ENCODE results near the gene CHPF. TPM values are rescaled to one million over a fixed set of nuclear protein-coding genes. Genes with fewer than 3 reads are reported as not detected.

CHPF gene
- total RNA-seq, 1 donor from 2014 or later: 47.5 TPM

DNA sequence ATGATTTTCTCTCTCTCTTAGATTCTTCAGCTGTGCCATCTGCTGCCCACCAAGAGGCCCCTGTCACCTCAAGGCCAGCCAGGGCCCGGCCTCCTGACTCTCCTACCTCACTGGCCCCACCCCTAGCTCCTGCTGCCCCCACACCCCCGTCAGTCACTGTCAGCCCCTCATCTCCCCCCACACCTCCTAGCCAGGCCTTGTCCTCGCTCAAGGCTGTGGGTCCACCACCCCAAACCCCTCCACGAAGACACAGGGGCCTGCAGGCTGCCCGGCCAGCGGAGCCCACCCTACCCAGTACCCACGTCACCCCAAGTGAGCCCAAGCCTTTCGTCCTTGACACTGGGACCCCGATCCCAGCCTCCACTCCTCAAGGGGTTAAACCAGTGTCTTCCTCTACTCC, 54.3 kb downstream of the CHPF start:
- H3K4me3 Mint-ChIP-seq: no peak overlapping the region
- H3K27ac Mint-ChIP-seq: no peak overlapping the region

More for the DNA sequence above, 54.3 kb downstream of the CHPF start:
- TF ChIP-seq, protein P1, sequence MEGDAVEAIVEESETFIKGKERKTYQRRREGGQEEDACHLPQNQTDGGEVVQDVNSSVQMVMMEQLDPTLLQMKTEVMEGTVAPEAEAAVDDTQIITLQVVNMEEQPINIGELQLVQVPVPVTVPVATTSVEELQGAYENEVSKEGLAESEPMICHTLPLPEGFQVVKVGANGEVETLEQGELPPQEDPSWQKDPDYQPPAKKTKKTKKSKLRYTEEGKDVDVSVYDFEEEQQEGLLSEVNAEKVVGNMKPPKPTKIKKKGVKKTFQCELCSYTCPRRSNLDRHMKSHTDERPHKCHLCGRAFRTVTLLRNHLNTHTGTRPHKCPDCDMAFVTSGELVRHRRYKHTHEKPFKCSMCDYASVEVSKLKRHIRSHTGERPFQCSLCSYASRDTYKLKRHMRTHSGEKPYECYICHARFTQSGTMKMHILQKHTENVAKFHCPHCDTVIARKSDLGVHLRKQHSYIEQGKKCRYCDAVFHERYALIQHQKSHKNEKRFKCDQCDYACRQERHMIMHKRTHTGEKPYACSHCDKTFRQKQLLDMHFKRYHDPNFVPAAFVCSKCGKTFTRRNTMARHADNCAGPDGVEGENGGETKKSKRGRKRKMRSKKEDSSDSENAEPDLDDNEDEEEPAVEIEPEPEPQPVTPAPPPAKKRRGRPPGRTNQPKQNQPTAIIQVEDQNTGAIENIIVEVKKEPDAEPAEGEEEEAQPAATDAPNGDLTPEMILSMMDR (conservative IDR thresholded peaks at IDR 0.05): no peak
- no peaks in the 10 kb centered on the region for H3K36me3 Mint-ChIP-seq
- H3K27me3 Mint-ChIP-seq: peaks cover 61% of the 10 kb centered on the region
- H3K4me1 Mint-ChIP-seq (ENCODE audit: unreplicated experiment): peaks cover 19% of the 10 kb centered on the region
- DNase-seq (ENCODE audit: extremely low spot score, unreplicated experiment): no peak
- no peaks in the 10 kb centered on the region for H3K9me3 Mint-ChIP-seq

Small RNAs within 50 kb of the gene (microRNA-seq; reads per million reads assigned to microRNA genes)
- gene MIR3132: not detected

Other genes starting within 250 kb of the CHPF start
- gene PTPRN, start 234.4 kb downstream of the CHPF start, total RNA-seq (ENCODE audit: low replicate concordance): 17.5 and 35.6 TPM in 2 replicates
- gene RESP18, start 211.1 kb downstream of the CHPF start, total RNA-seq (ENCODE audit: low replicate concordance): not detected in 2 replicates
- 54.1 and 56.1 TPM in 2 replicates for gene DNPEP, start 155.9 kb downstream of the CHPF start, total RNA-seq (ENCODE audit: low replicate concordance)
- 1.4 and 9.3 TPM in 2 replicates for gene DES, start 125.4 kb downstream of the CHPF start, total RNA-seq (ENCODE audit: low replicate concordance)
- 11.5 and 49.4 TPM in 2 replicates for gene SPEG, start 109.0 kb downstream of the CHPF start, total RNA-seq (ENCODE audit: low replicate concordance)
- gene GMPPA, start 44.9 kb downstream of the CHPF start, total RNA-seq (ENCODE audit: low replicate concordance): 34.4 and 48.8 TPM in 2 replicates
- 0.79 and 0.99 TPM in 2 replicates for gene ASIC4, start 29.3 kb downstream of the CHPF start, total RNA-seq (ENCODE audit: low replicate concordance)
- gene TMEM198, start 219 bp upstream of the CHPF start, total RNA-seq (ENCODE audit: low replicate concordance): 7.8 and 9.7 TPM in 2 replicates
- 118 and 197 TPM in 2 replicates for gene OBSL1, start 27.7 kb upstream of the CHPF start, total RNA-seq (ENCODE audit: low replicate concordance)
- gene INHA, start 28.5 kb upstream of the CHPF start, total RNA-seq (ENCODE audit: low replicate concordance): 1.2 and 1.3 TPM in 2 replicates
- 30.7 and 42.5 TPM in 2 replicates for gene STK11IP, start 54.0 kb upstream of the CHPF start, total RNA-seq (ENCODE audit: low replicate concordance)
- gene SLC4A3, start 83.8 kb upstream of the CHPF start, total RNA-seq (ENCODE audit: low replicate concordance): 8.0 and 15.8 TPM in 2 replicates